ENCODE data around the gene GPANK1. TPM values are rescaled to one million over a fixed set of nuclear protein-coding genes. Genes with fewer than 3 reads are reported as not detected.

GPANK1 gene
- total and polyA plus RNA-seq, 5 donors from 2014 or later: 9.8 to 27.3 (median 23.7) TPM

DNA sequence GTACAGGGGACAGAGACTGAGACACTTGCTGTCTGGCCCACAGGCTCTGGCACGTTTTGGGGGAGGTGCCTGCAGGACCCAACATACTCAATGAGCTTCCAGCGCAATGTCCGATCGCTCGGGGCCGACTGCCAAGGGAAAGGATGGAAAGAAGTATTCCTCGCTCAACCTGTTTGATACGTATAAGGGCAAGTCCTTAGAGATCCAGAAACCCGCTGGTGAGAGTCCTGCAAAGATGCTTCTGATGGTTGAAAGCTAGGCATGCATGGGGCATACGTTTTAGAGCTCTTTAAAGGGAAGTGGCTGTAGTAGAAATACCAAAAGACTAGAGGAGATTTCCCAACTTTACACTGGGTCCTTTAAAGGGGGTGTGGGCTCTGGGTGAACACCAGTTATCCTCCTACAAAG is 42.1 kb downstream of the GPANK1 start:
- DNase-seq: no peak
- H3K4me3 ChIP-seq (ENCODE audit: low read depth, low read length): no peak overlapping the region
- H3K27me3 Mint-ChIP-seq: no peaks in the 10 kb centered on the region

GRCh38 chr6:31621991-31622390 is 42.8 kb downstream of the GPANK1 start:
- Histone ChIP-seq H3K36me3 (ENCODE audit: control insufficient read depth, insufficient read depth, low read length) (peaks cover 41% of the 10 kb centered on the region), H3K27ac (ENCODE audit: insufficient read depth, low read length, poor library complexity, severe bottlenecking) (peak overlapping the region; percentile 98), H3K27me3 (ENCODE audit: control insufficient read depth, insufficient read depth, low read length) (no peaks in the 10 kb centered on the region), H3K4me1 (ENCODE audit: control insufficient read depth, insufficient read depth, low read length, poor library complexity, severe bottlenecking) (peaks cover 18% of the 10 kb centered on the region), H3K9me3 (ENCODE audit: control insufficient read depth in 2 of 2, low read length in 2 of 2) (no peaks in the 10 kb centered on the region), H3K4me3 (ENCODE audit: low read depth, low read length) (peak overlapping the region; percentile 78)
- H3K36me3 Mint-ChIP-seq: peaks cover 28% of the 10 kb centered on the region
- H3K27me3 Mint-ChIP-seq: no peaks in the 10 kb centered on the region
- ATAC-seq (ENCODE audit: low read depth in 2 of 2) (no peak), DNase-seq (no peak)
- H3K9me3 Mint-ChIP-seq: no peaks in the 10 kb centered on the region
- peaks cover 11 to 39% (median 28%) of the 10 kb centered on the region in 4 donors for H3K4me1 Mint-ChIP-seq
- peak overlapping the region; percentile 85 to 99 (median 96) for H3K4me3 Mint-ChIP-seq
- H3K27ac Mint-ChIP-seq: peak overlapping the region; percentile 82 to 97 (median 96)

More for the DNA sequence above, 42.1 kb downstream of the GPANK1 start:
- no peak for ATAC-seq (ENCODE audit: low read depth in 2 of 2)
- H3K27me3 ChIP-seq (ENCODE audit: control insufficient read depth, insufficient read depth, low read length): no peaks in the 10 kb centered on the region
- Mint-ChIP-seq H3K4me1 (peaks cover 11 to 42% (median 27%) of the 10 kb centered on the region in 4 donors), H3K36me3 (peaks cover 35% of the 10 kb centered on the region), H3K4me3 (peak overlapping the region; percentile 85 to 99 (median 96)), H3K27ac (peak overlapping the region; percentile 82 to 97 (median 96)), H3K9me3 (no peaks in the 10 kb centered on the region)
- H3K27ac ChIP-seq (ENCODE audit: insufficient read depth, low read length, poor library complexity, severe bottlenecking): no peak overlapping the region
- H3K4me1 ChIP-seq (ENCODE audit: control insufficient read depth, insufficient read depth, low read length, poor library complexity, severe bottlenecking): peaks cover 18% of the 10 kb centered on the region
- no peaks in the 10 kb centered on the region for H3K9me3 ChIP-seq (ENCODE audit: control insufficient read depth in 2 of 2, low read length in 2 of 2)
- H3K36me3 ChIP-seq (ENCODE audit: control insufficient read depth, insufficient read depth, low read length): peaks cover 48% of the 10 kb centered on the region

DNA sequence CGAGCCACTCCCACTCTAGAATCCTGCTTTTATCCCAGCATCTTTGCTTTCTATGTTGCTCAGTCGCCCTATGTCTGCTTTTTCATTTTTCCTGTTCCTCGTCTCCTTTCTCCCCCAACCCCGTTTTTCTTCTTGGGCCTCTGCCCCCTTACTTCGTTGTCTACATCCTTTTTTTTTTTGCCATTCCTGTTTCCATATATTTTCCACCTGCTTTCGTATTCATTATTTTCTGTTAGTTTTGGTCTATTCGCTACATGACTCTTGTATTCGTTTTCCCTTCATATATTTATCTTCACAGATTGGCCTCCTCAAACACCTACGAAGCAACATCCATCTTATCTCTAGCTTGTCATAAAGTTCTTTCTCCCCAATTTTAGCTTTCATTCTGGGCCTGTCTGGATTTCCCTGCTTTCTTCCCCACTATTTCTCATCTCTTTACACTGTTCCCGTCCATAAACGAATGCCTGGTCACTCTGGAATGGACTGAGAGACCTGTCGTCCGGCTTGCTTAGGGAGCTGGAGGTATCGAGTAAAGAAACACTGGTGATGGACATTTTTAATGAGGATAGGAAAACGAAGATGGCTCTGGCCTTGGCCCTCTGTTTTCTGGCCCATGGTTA is 43.4 kb downstream of the GPANK1 start:
- peak overlapping the region; percentile 78 for H3K4me3 ChIP-seq (ENCODE audit: low read depth, low read length)
- Mint-ChIP-seq H3K36me3 (peaks cover 23% of the 10 kb centered on the region), H3K27me3 (no peaks in the 10 kb centered on the region), H3K9me3 (no peaks in the 10 kb centered on the region), H3K4me1 (peaks cover 11 to 42% (median 27%) of the 10 kb centered on the region in 4 donors), H3K4me3 (peak overlapping the region; percentile 85 to 99 (median 96)), H3K27ac (peak overlapping the region; percentile 96 to 97 (median 97))
- H3K27me3 ChIP-seq (ENCODE audit: control insufficient read depth, insufficient read depth, low read length): no peaks in the 10 kb centered on the region
- ATAC-seq (ENCODE audit: low read depth in 2 of 2) (no peak), DNase-seq (peak in 1 of 3 donors; percentile 24)
- H3K9me3 ChIP-seq (ENCODE audit: control insufficient read depth in 2 of 2, low read length in 2 of 2): no peaks in the 10 kb centered on the region
- H3K27ac ChIP-seq (ENCODE audit: insufficient read depth, low read length, poor library complexity, severe bottlenecking): peak overlapping the region; percentile 98
- peaks cover 36% of the 10 kb centered on the region for H3K36me3 ChIP-seq (ENCODE audit: control insufficient read depth, insufficient read depth, low read length)
- peaks cover 18% of the 10 kb centered on the region for H3K4me1 ChIP-seq (ENCODE audit: control insufficient read depth, insufficient read depth, low read length, poor library complexity, severe bottlenecking)

GRCh38 chr6:31620586-31621319 is 44.0 kb downstream of the GPANK1 start, which contains the start of gene PRRC2A:
Gene PRRC2A, plus strand, starts transcription at chr6:31620715. Its CDS starts 2,075 bp downstream, at chr6:31622790.
- Mint-ChIP-seq H3K27ac (peak within 1 kb of the TSS; percentile 96 to 98 (median 97)), H3K27me3 (no peaks in the 10 kb centered on the region), H3K4me3 (peak within 1 kb of the TSS; percentile 85 to 99 (median 96)), H3K4me1 (peaks cover 11 to 49% (median 25%) of the 10 kb centered on the region in 4 donors), H3K36me3 (peaks cover 16% of the 10 kb centered on the region), H3K9me3 (no peaks in the 10 kb centered on the region)
- Histone ChIP-seq H3K4me1 (ENCODE audit: control insufficient read depth, insufficient read depth, low read length, poor library complexity, severe bottlenecking) (peaks cover 22% of the 10 kb centered on the region), H3K9me3 (ENCODE audit: control insufficient read depth in 2 of 2, low read length in 2 of 2) (no peaks in the 10 kb centered on the region), H3K4me3 (ENCODE audit: low read depth, low read length) (peak within 1 kb of the TSS; percentile 84), H3K36me3 (ENCODE audit: control insufficient read depth, insufficient read depth, low read length) (peaks cover 29% of the 10 kb centered on the region), H3K27me3 (ENCODE audit: control insufficient read depth, insufficient read depth, low read length) (no peaks in the 10 kb centered on the region), H3K27ac (ENCODE audit: insufficient read depth, low read length, poor library complexity, severe bottlenecking) (peak within 1 kb of the TSS; percentile 98)
- ATAC-seq (ENCODE audit: low read depth in 2 of 2): peak in 1 of 2 donors; percentile 26
- no peak for DNase-seq

DNA sequence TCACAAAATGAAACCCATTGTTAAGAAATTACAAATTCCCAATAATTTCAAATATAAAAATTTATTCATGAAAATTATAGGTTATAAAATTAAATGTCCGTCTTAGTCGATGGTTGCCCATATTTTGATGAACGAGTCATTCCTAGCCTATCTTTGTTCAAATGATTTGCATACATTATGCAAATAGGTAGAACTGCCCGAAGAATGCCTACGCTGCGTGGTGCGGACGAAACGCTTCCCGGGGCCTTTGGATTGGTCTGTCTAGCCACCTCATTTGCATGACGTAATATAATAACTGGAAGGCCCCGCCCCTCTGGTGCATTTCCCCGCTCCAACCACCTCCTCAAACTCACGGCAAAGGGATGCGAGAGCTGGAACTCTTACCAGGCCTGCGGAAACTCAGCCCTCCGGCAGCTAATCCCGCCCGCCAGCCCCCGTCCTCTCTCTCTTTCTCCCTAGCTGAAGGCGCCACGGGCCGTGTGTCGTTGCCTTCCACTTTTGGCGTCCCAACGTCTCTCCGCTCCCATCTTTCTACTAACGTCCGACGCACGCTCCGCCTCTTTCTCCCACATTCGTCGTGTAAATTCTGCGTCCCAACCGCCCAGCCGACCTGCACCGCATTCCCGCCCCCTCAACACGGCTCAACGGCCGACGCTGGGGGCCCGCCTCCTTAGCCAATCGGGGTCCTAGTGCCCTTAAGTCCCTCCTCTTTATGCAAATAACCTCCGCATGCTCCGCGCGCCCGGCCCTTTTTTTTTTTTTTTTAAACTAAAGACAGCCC is 44.8 kb downstream of the GPANK1 start:
- ATAC-seq (ENCODE audit: low read depth in 2 of 2) (peak; percentile 80 to 87), DNase-seq (peak; percentile 93 to 100 (median 94))
- H3K4me3 Mint-ChIP-seq: peak overlapping the region; percentile 85 to 97 (median 96)
- H3K4me1 ChIP-seq (ENCODE audit: control insufficient read depth, insufficient read depth, low read length, poor library complexity, severe bottlenecking): peaks cover 26% of the 10 kb centered on the region
- peak overlapping the region; percentile 84 for H3K4me3 ChIP-seq (ENCODE audit: low read depth, low read length)
- no peaks in the 10 kb centered on the region for H3K9me3 Mint-ChIP-seq
- peak overlapping the region; percentile 96 to 98 (median 96) for H3K27ac Mint-ChIP-seq
- no peaks in the 10 kb centered on the region for H3K27me3 ChIP-seq (ENCODE audit: control insufficient read depth, insufficient read depth, low read length)
- H3K27ac ChIP-seq (ENCODE audit: insufficient read depth, low read length, poor library complexity, severe bottlenecking): peak overlapping the region; percentile 98
- no peaks in the 10 kb centered on the region for H3K27me3 Mint-ChIP-seq
- H3K9me3 ChIP-seq (ENCODE audit: control insufficient read depth in 2 of 2, low read length in 2 of 2): no peaks in the 10 kb centered on the region
- peaks cover 16% of the 10 kb centered on the region for H3K36me3 Mint-ChIP-seq
- peaks cover 21% of the 10 kb centered on the region for H3K36me3 ChIP-seq (ENCODE audit: control insufficient read depth, insufficient read depth, low read length)
- H3K4me1 Mint-ChIP-seq: peaks cover 11 to 56% (median 26%) of the 10 kb centered on the region in 4 donors

- peaks cover 19% of the 10 kb centered on the region for H3K4me1 ChIP-seq (ENCODE audit: control insufficient read depth, insufficient read depth, low read length, poor library complexity, severe bottlenecking)
- DNase-seq (no peak), ATAC-seq (ENCODE audit: low read depth in 2 of 2) (no peak)
- H3K4me3 ChIP-seq (ENCODE audit: low read depth, low read length): no peak overlapping the region
- H3K4me1 Mint-ChIP-seq: peaks cover 5 to 49% (median 19%) of the 10 kb centered on the region in 4 donors
- H3K4me3 Mint-ChIP-seq: peak overlapping the region in 2 of 4 donors; percentile 39 to 70
- no peak overlapping the region for H3K27ac ChIP-seq (ENCODE audit: insufficient read depth, low read length, poor library complexity, severe bottlenecking)
- no peaks in the 10 kb centered on the region for H3K27me3 ChIP-seq (ENCODE audit: control insufficient read depth, insufficient read depth, low read length)
- no peaks in the 10 kb centered on the region for H3K27me3 Mint-ChIP-seq
- no peaks in the 10 kb centered on the region for H3K9me3 ChIP-seq (ENCODE audit: control insufficient read depth in 2 of 2, low read length in 2 of 2)
- H3K36me3 Mint-ChIP-seq: no peaks in the 10 kb centered on the region
- no peaks in the 10 kb centered on the region for H3K36me3 ChIP-seq (ENCODE audit: control insufficient read depth, insufficient read depth, low read length)
- no peaks in the 10 kb centered on the region for H3K9me3 Mint-ChIP-seq
- no peak overlapping the region for H3K27ac Mint-ChIP-seq
Measured at GRCh38 chr6:31617010-31617409, 47.8 kb downstream of the GPANK1 start.

GRCh38 chr6:31615748-31616147 is 49.0 kb downstream of the GPANK1 start:
- H3K4me1 Mint-ChIP-seq: peaks cover 0 to 40% (median 12%) of the 10 kb centered on the region in 4 donors
- Histone ChIP-seq H3K36me3 (ENCODE audit: control insufficient read depth, insufficient read depth, low read length) (no peaks in the 10 kb centered on the region), H3K27me3 (ENCODE audit: control insufficient read depth, insufficient read depth, low read length) (no peaks in the 10 kb centered on the region), H3K4me3 (ENCODE audit: low read depth, low read length) (peak overlapping the region; percentile 7), H3K27ac (ENCODE audit: insufficient read depth, low read length, poor library complexity, severe bottlenecking) (no peak overlapping the region), H3K4me1 (ENCODE audit: control insufficient read depth, insufficient read depth, low read length, poor library complexity, severe bottlenecking) (peaks cover 8% of the 10 kb centered on the region), H3K9me3 (ENCODE audit: control insufficient read depth in 2 of 2, low read length in 2 of 2) (no peaks in the 10 kb centered on the region)
- H3K27me3 Mint-ChIP-seq: no peaks in the 10 kb centered on the region
- peak overlapping the region; percentile 5 to 93 (median 75) for H3K4me3 Mint-ChIP-seq
- DNase-seq (peak in 1 of 3 donors; percentile 48), ATAC-seq (ENCODE audit: low read depth in 2 of 2) (no peak)
- H3K36me3 Mint-ChIP-seq: no peaks in the 10 kb centered on the region
- peak overlapping the region; percentile 69 to 95 (median 72) for H3K27ac Mint-ChIP-seq
- H3K9me3 Mint-ChIP-seq: no peaks in the 10 kb centered on the region

Data from CD4-positive, CD25-positive, alpha-beta regulatory T cell (primary cell).